Sigmoid colon (tissue), 4 donors: ENCODE data around the gene ZFHX3.

Experiments
- CTCF ChIP-seq, 4 experiments: fragments of 450-650 bp in 3 of 4; fragments of 200-600 bp in 1 of 4; IDR thresholded peaks; one replicate each; pipeline ENCODE4 v1.5.1; 2016 to 2019; ENCODE audit warnings: antibody characterized with exemption in 4 of 4, mild to moderate bottlenecking in 3 of 4, moderate library complexity in 2 of 4
- EP300 ChIP-seq, 4 donors: sonication (generic); formaldehyde crosslinking; IDR thresholded peaks; one replicate each; pipeline ENCODE4 v1.6.1; 2017; ENCODE audit warnings: antibody characterized with exemption in 4 of 4
- POLR2AphosphoS5 ChIP-seq, 4 donors: sonication (generic); formaldehyde crosslinking; IDR thresholded peaks; one replicate each; pipeline ENCODE4 v1.6.1; 2017; ENCODE audit warnings: antibody characterized with exemption in 4 of 4

- TF ChIP-seq CTCF (IDR thresholded peaks at IDR 0.05) (no peak), EP300 (IDR thresholded peaks at IDR 0.05) (no peak), POLR2AphosphoS5 (IDR thresholded peaks at IDR 0.05) (no peak)
Measured at GRCh38 chr16:73049511-73049910, 1.6 kb upstream of the ZFHX3 start.
